ENCODE measurements around the gene RIMBP2. TPM values are rescaled to one million over a fixed set of nuclear protein-coding genes. Genes with fewer than 3 reads are reported as not detected.

Gene RIMBP2
- total and polyA plus RNA-seq, 9 of the 15 experiments (the other 6 are each of a cell fraction or from before 2014, with no cell fraction given) = not detected

DNA sequence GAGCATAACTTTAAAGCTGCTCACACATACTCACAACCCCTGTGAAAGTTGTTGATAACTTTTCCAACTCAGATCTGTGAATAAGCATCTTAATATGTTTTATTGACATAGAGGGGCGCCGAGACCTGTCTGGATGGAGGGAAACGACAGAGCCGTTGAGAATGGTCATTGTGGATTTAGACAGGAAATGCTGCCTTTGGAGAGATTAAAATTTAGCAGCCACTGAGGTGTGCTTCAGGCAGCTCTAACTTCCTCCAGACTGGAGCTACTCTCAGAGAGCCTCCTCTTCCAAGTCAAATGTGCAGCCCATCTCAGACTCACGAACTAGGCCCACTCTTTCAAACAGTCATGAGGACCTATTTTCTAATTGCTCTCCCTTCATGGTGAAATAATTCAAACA is 90.9 kb downstream of the RIMBP2 start:
- no peak overlapping the region for H2AFZ ChIP-seq (ENCODE audit: low read depth, low read length)
- H3K36me3 ChIP-seq (ENCODE audit: control insufficient read depth, insufficient read depth, low read length) = no peaks in the 10 kb centered on the region
- POLR2A ChIA-PET = no interaction called here
- no peak for ATAC-seq
- H3K9me3 ChIP-seq (replicated peaks; ENCODE audit: control insufficient read depth, insufficient read depth, low read depth, low read length) = no peaks in the 10 kb centered on the region
- 0% methylated on average over 5 of the region's 5 CpGs for WGBS (ENCODE audit: insufficient coverage, low coverage, missing lambda C conversion rate)
- intact Hi-C loops (cut with micrococcal nuclease) (no loop called here), in situ Hi-C loops (cut with MboI) (no loop called here)
- no peaks in the 10 kb centered on the region for H3K4me1 ChIP-seq (replicated peaks in 1 of 2; ENCODE audit: control insufficient read depth in 2 of 2, insufficient read depth in 2 of 2, low read length in 2 of 2)
- no peak overlapping the region for H3K4me2 ChIP-seq (ENCODE audit: insufficient read depth, low read length)
- H3K79me2 ChIP-seq (ENCODE audit: control insufficient read depth, insufficient read depth, low read length) = no peaks in the 10 kb centered on the region
- no peak overlapping the region for H3K27ac ChIP-seq (ENCODE audit: extremely low read depth, low read depth, low read length)
- CTCF ChIA-PET (ENCODE audit: low intra/inter-chr PET ratio) = no interaction called here
- BruUV-seq (replicated peaks) = no TSS peak
- no peaks in the 10 kb centered on the region; the same call in 1 of the 2 replicates for H4K20me1 ChIP-seq (replicated peaks; ENCODE audit: control insufficient read depth, insufficient read depth, low read length)
- no peak for FAIRE-seq
- no peak overlapping the region for H3K4me3 ChIP-seq
- no peaks in the 10 kb centered on the region for H3K9me1 ChIP-seq (ENCODE audit: control insufficient read depth, insufficient read depth, low read length)
- H3K9ac ChIP-seq (ENCODE audit: insufficient read depth in 1 of 2, low read depth in 2 of 2, low read length in 2 of 2) = no peak overlapping the region
- DNase-seq (ENCODE audit: extremely low read depth in 1 of 4, low spot score in 3 of 4) = no peak
- H3K27me3 ChIP-seq (ENCODE audit: control insufficient read depth in 2 of 2, insufficient read depth in 2 of 2, low read length in 2 of 2) = peaks cover 0 to 23% of the 10 kb centered on the region in 2 experiments; a peak in 3 of 5 replicates
- TF ChIP-seq, protein P1, sequence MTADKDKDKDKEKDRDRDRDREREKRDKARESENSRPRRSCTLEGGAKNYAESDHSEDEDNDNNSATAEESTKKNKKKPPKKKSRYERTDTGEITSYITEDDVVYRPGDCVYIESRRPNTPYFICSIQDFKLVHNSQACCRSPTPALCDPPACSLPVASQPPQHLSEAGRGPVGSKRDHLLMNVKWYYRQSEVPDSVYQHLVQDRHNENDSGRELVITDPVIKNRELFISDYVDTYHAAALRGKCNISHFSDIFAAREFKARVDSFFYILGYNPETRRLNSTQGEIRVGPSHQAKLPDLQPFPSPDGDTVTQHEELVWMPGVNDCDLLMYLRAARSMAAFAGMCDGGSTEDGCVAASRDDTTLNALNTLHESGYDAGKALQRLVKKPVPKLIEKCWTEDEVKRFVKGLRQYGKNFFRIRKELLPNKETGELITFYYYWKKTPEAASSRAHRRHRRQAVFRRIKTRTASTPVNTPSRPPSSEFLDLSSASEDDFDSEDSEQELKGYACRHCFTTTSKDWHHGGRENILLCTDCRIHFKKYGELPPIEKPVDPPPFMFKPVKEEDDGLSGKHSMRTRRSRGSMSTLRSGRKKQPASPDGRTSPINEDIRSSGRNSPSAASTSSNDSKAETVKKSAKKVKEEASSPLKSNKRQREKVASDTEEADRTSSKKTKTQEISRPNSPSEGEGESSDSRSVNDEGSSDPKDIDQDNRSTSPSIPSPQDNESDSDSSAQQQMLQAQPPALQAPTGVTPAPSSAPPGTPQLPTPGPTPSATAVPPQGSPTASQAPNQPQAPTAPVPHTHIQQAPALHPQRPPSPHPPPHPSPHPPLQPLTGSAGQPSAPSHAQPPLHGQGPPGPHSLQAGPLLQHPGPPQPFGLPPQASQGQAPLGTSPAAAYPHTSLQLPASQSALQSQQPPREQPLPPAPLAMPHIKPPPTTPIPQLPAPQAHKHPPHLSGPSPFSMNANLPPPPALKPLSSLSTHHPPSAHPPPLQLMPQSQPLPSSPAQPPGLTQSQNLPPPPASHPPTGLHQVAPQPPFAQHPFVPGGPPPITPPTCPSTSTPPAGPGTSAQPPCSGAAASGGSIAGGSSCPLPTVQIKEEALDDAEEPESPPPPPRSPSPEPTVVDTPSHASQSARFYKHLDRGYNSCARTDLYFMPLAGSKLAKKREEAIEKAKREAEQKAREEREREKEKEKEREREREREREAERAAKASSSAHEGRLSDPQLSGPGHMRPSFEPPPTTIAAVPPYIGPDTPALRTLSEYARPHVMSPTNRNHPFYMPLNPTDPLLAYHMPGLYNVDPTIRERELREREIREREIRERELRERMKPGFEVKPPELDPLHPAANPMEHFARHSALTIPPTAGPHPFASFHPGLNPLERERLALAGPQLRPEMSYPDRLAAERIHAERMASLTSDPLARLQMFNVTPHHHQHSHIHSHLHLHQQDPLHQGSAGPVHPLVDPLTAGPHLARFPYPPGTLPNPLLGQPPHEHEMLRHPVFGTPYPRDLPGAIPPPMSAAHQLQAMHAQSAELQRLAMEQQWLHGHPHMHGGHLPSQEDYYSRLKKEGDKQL (CRISPR knock-in tag; IDR thresholded peaks at IDR 0.05; ENCODE audit: borderline replicate concordance) = no peak
- no peak for TF ChIP-seq HMG20B (CRISPR knock-in tag; IDR thresholded peaks at IDR 0.05)
- TF ChIP-seq, protein P2, sequence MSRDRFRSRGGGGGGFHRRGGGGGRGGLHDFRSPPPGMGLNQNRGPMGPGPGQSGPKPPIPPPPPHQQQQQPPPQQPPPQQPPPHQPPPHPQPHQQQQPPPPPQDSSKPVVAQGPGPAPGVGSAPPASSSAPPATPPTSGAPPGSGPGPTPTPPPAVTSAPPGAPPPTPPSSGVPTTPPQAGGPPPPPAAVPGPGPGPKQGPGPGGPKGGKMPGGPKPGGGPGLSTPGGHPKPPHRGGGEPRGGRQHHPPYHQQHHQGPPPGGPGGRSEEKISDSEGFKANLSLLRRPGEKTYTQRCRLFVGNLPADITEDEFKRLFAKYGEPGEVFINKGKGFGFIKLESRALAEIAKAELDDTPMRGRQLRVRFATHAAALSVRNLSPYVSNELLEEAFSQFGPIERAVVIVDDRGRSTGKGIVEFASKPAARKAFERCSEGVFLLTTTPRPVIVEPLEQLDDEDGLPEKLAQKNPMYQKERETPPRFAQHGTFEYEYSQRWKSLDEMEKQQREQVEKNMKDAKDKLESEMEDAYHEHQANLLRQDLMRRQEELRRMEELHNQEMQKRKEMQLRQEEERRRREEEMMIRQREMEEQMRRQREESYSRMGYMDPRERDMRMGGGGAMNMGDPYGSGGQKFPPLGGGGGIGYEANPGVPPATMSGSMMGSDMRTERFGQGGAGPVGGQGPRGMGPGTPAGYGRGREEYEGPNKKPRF (IDR thresholded peaks at IDR 0.05; ENCODE audit: low read depth, low read length) = no peak
- TF ChIP-seq ARID4B (CRISPR knock-in tag; IDR thresholded peaks at IDR 0.05) = no peak
- TF ChIP-seq IFI16 (CRISPR knock-in tag; IDR thresholded peaks at IDR 0.05) = no peak
- TF ChIP-seq ATF7 (IDR thresholded peaks at IDR 0.05) = no peak
- no peak for TF ChIP-seq ZBTB33 (CRISPR knock-in tag; IDR thresholded peaks at IDR 0.05)
- no peak for TF ChIP-seq ESRRA (IDR thresholded peaks at IDR 0.05; ENCODE audit: borderline replicate concordance, low read depth)

All from K562 (cell line).